Activated CD8-positive, alpha-beta memory T cell treated with anti-CD3 and anti-CD28 coated beads for 48 hours (primary cell): ENCODE data around the gene FDXACB1.
A peak's percentile ranks its signal among the peaks of the same experiment; 100 is the strongest.
"Not testable (repeated sequence)": the region's sequence is repeated elsewhere in the genome, so short reads cannot be mapped to it uniquely, and the experiment has no call there.

Experiments
- DNase-seq, 3 experiments: peaks; one replicate each; pipeline ENCODE4 v3.0.0-alpha.2; 2020; ENCODE audit warnings: low read depth in 2 of 3, low spot score in 2 of 3

The FDXACB1 gene

DNA sequence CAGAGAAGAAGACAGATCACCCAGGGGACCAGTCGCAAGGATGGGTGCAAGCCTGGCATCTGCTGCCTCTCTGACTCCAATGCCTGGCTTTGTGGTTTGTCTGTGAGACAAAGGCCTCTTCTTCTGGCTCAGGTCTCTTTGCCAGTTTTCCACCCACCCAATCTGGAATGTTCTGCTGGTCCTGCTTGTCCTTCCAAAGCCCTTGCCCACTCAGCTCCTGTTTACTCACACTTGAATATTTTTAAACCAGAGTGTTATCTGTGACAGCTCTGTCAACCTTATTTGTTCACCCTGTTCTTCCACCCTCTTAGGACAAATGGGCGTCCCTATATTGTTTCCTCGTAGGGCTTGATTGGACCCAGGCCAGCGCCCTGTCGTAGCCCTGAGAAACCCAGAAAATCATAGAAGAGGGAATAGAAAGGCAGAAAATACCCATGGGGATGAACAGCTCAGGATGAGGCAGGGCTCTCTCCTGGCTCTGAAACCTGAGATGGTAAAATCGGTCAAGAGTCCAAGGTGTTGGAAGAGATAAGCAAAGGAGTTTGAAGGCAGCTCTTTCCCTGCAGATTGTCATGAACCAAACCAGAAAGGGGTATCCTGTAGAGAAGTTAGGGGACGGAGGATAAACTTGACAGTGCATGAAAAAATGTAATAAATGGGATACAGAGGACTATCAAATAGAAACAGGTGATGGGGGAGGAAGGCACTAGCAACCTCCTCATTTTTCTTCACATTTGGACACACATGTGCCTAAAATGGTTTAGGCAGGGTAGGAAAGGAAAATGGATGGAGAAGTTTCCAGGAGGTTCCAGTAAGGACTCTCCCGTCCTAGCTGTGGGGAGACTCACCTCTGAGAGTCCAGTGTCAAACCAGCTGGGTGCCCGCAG is 32.0 kb upstream of the FDXACB1 start:
- no peak for DNase-seq

DNA sequence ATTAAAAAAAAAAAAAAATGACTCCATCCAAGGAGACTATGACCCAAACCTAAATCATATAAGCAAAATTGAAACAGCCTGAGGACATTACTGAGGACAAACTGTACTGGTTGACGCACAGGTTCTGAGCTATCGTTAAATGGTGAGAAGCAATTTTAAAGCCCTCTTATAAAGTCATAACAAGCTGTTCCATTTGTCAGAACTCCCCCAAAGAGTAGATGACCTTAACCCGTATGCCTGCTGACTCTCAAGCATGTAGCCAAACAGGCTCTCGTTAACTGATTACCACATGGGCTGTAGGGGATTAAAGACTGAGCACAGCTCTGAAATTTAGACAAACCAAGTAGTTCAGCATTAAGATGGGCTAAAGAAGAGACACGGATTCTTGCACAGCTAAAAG is 30.4 kb upstream of the FDXACB1 start:
- no peak for DNase-seq

DNA sequence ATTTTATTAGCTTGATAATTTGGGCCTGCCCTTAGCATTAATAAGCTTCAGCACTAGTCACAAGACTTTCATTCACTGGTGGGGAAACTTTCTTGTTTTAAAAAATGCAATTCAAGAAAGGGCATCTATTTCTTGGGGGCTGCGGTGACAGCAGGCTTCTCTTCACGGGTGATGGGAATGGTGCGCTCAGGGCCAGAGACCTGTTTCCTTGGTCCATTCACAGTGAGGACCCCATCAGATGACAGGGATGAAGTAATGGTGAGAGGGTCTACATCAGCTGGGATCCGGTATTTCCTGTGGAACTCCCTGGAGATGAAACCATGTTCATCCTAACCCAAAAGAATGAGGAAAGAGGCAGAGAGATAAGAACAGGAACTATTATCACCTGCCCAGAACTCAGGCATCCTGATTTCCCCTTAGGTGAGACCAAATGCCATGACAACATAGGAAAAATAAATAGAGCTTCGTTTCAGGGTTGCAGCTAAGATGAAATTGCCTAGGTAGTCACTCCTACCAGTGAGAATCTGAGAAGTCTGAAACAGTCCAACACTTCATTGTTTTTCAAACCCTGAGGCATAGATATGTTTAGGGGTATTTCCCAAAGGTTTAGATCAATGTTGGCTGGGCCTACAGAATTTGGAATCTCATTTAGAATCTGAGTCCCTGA is 29.8 kb upstream of the FDXACB1 start:
- DNase-seq, result no peak

DNA sequence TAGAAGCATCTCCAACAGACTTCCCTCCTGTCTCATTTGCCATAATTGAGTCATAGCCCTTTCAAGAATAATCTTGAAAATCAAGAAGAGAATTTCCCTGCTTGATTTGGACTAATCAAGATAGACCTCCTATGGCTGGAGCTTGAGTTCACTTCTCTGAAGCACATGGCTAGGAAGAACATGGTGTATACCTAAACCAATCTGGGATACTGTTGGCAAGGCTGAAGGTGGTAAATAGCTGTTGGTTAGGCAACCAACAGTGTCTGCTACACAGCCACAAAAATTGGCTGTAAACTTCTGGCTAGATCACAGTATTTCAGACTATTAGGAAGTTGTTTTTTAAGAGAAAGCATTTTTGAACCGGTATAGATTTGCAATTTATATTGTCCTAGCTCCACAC is 27.7 kb upstream of the FDXACB1 start:
- DNase-seq, result no peak

DNA sequence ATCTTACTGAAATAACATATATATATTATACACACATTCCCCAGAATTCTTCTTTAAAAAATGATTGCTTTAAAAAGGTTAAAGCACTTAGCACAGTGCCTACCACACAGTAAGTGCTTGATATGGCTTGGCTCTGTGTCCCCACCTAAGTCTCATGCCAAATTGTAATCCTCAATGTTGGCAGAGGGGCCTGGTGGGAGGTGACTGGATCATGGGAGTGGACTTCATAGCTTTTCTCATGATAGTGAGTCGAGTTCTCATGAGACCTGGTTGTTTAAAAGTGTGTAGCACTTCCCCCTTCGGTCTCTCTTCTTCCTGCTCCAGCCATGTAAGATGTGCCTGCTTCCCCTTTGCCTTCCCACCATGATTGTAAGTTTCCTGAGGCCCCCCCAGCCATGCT is 26.4 kb upstream of the FDXACB1 start:
- DNase-seq, result no peak

DNA sequence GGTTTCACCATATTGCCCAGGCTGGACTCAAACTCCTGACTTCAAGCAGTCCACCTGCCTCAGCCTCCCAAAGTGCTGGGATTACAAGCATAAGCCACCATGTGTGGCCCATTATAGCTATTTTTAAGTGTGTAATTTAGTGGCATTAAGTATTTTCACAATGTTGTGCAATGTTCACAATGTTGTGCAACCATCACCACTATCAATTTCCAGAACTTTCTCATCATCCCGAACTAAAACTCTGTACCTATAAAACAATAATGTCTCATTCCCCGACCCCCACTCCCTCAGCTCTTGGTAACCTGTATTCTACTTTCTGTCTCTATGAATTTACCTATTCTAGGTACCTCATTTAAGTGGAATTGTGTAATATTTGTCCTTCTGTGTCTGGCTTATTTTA is 7.9 kb upstream of the FDXACB1 start:
- DNase-seq, result no peak

GRCh38 chr11:111886032-111886431 is 7.1 kb upstream of the FDXACB1 start:
- DNase-seq, result no peak

DNA sequence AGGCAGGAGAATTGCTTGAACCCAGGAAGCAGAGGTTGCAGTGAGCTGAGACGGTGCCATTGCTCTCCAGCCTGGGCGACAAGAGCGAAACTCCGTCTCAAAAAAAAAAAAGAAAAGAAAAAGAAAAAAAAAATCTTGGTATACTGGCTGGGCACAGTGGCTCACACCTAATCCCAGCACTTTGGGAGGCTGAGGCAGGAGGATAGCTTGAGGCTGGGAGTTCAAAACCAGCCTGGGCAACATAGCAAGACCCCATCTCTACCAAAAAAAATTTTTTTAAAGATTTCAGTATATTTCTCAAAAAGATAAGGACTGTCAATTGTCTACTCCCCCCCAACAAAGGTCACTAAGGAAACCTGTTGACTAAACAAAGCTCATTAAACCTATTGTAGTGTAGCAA is 6.1 kb upstream of the FDXACB1 start:
- DNase-seq, result not testable (repeated sequence)

DNA sequence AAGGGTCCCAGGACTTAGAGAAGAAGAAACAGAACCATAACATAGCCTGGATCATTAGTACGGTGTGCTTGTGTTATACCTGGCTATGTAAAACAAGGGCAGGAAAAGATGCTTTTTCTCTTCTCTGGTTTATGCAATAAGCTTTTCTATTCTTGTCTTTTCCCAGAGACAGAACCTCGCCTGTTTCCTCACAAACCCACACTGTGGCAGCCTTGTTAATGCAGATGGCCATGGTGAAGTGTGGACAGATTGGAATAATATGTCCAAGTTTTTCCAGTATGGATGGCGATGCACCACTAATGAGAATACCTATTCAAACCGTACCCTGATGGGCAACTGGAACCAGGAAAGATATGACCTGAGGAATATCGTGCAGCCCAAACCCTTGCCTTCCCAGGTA is 3.2 kb upstream of the FDXACB1 start:
- DNase-seq, result no peak

DNA sequence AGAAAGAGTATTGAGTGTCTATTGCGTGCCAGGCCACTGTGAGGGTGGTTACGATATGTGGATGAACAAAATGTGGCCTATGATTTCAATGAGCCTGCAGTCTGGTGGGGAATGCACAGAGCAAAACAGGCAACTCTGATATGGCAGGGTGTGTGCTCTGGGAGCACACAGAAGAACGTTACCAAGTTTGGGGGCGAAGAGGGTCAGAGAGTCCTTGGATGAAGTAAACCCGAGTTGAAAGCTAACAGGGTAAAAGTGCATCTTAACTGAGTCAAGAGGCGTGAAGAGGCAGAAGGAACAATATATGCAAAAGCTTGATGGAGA is 634 bp upstream of the FDXACB1 start:
- DNase-seq, result no peak

DNA sequence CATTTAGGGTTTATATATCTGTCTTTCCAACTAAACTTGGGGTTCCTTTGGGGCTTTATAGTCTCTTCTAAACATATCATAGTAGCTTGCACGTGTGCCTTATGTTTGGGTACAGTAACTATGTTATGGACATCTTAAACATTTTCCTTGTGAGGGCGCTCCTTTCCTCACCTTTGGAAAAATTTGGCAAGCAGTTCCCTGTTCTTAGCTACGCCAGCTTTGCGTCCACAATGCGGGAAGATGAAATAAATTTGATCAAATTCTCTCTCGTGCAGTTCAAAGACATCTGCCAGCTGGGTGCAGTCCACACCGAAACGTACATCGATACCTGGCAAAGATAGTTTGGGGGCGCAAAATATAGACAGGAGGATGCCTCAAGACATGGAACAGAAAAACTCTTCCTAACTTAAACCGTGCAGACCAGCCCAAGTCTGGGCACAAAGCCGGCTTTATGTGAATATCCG is 548 bp downstream of the FDXACB1 start:
- no peak for DNase-seq

GRCh38 chr11:111871693-111872161 is 7.2 kb downstream of the FDXACB1 start:
- DNase-seq, result no peak

DNA sequence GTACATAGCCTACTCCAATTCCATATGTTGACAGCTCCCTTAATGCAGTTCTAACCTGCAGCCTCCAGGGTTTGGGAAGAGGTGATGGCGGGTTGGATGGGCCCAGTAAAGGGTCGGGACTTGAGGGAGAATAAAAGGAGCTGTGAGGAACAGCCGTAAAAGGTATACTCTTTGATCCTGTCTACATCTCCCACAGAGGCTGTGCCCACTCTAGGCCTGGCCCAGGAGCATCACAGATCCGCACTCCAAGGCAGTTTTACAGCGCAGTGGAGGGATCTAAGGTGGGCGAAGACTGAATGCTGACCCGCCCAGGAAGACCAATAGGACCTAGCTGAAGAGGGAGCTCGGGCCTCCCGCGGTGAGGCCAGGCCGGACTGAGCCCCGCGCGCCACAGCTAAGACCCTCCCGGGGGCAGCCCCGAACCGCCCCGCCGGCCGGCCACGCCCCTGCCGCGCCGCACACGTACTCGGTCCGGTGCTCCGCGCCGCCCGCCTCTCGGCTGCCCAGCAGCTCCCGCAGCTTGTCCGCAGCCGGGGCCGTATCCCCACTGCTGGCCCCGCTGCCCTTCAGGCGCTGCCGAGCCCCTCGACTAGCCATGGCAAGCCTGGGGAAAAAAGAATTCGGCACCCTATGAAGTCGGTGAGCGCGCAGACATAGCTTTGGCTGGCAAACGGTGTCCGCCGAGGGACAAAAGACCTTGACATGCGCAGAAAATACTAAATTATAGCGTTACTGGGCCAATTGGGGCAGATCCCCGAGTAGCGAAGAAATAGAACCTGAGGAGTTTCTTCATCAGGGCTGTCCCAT is 7.9 kb downstream of the FDXACB1 start, which contains the start of gene ALG9:
Gene ALG9, minus strand, starts transcription at position 696 of the 807 bp plus-strand sequence. Its CDS starts 99 bp downstream, at position 597.
- peak; percentile 59 to 95 (median 75) for DNase-seq

GRCh38 chr11:111870522-111870885 is 8.5 kb downstream of the FDXACB1 start:
- no peak for DNase-seq

DNA sequence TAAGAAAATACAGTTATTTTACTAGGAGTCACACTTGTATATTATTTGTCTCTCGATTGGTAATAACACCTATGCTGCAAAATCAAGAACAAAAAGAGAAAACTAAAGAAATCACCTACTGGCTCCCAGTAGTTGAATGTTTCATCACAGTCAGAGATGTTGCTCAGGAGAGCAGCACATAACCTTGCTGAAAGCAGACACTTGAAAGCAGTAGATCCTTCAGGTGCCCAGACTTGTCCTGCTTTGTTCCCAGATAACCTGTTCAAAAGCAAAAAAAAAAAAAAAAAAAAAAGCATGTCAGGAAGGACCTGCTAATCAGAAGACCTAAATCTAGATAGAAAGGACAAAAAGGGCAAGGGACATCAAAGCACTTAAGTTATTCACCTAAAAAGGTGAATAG is 8.9 kb downstream of the FDXACB1 start:
- no peak for DNase-seq

GRCh38 chr11:111860257-111860656 is 18.7 kb downstream of the FDXACB1 start:
- DNase-seq, result no peak

DNA sequence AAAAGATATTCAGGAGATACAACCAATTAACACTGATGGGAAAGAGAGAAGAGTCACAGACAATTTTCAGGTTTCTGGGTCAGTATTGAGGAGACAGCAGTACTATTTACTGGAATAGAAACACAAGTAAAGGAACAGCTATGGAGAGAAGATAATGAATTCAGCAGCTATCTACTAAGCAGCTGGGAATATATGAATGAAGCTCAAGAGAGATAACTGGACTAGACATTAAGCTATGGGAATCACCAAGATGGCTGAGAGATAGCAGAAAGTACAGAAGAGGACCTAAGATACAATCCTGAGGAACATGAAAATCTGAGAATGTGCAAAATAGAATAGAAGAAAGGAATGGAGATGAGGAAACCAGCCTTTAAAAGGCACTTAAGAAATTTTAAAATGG is 23.5 kb downstream of the FDXACB1 start:
- DNase-seq, result no peak

- no peak for DNase-seq
Measured at GRCh38 chr11:111852103-111852502, 26.9 kb downstream of the FDXACB1 start.

GRCh38 chr11:111851636-111852035 is 27.3 kb downstream of the FDXACB1 start:
- DNase-seq, result no peak

DNA sequence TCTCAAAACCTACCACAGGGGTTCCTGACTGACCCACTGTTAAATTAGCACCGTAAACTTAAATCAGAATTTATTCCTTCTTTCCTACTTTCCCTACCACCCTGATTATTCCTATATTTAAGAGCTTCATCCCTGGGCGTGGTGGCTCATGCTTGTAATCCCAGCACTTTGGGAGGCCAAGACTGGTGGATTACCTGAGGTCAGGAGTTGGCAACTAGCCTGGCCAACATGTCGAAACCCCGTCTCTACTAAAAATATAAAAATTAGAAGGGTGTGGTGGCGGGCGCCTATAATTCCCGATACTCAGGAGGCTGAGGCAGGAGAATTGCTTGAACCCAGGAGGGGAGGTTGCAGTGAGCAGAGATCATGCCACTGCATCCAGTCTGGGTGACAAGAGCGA is 27.9 kb downstream of the FDXACB1 start:
- DNase-seq, result no peak

DNA sequence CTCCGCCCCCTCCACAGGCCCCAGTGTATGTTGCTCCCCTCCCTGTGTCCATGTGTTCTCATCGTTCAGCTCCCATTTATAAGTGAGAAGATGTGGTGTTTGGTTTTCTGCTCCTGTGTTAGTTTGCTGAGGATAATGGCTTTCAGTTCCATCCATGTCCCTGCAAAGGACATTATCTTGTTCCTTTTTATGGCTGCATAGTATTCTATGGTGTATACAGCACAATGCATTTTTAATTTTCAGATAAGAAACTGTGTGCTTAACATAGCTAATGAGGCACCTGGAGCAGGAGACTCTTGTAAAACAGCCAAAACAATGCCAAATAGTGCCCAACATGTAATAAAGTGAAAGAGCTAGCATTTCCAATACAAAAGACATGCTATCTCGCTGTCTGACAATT is 29.3 kb downstream of the FDXACB1 start:
- DNase-seq, result no peak

GRCh38 chr11:111846636-111847035 is 32.3 kb downstream of the FDXACB1 start:
- DNase-seq, result no peak
